Calu3 (cell line): Measurements from ENCODE around the gene BOD1. TPM values are rescaled to one million over a fixed set of nuclear protein-coding genes. Genes with fewer than 3 reads are reported as not detected.

ENCODE experiments used
- BruUV-seq: library from RNA; stranded (reverse); fragments of 400-500 nt; replicated peaks from 2 replicates; lab custom pipeline; 2021; lab: Mats Ljungman, UMichigan
- CTCF ChIA-PET: fragments of 300-600 bp; sonication (Branson Sonifier 250); formaldehyde crosslinking; loops from one replicate; lab custom pipeline; 2022; ENCODE audit warnings: antibody characterized with exemption; lab: Charles Lee
- DNase-seq: peaks from one replicate; pipeline ENCODE4 v3.0.0; 2022
- H3K27ac Mint-ChIP-seq: one replicate; pipeline ENCODE4 v1.8.0; 2022; ENCODE audit warnings: mixed read lengths; ENCODE audit not compliant: unreplicated experiment
- H3K27me3 Mint-ChIP-seq: one replicate; pipeline ENCODE4 v1.8.0; 2022; ENCODE audit warnings: mixed read lengths; ENCODE audit not compliant: unreplicated experiment
- H3K36me3 Mint-ChIP-seq: one replicate; pipeline ENCODE4 v1.8.0; 2022; ENCODE audit warnings: mild to moderate bottlenecking, moderate library complexity, mixed read lengths; ENCODE audit not compliant: insufficient read depth, unreplicated experiment
- H3K4me1 Mint-ChIP-seq: one replicate; pipeline ENCODE4 v1.8.0; 2022; ENCODE audit warnings: mild to moderate bottlenecking, low read depth, mixed read lengths; ENCODE audit not compliant: unreplicated experiment
- H3K4me3 Mint-ChIP-seq: one replicate; pipeline ENCODE4 v1.8.0; 2022; ENCODE audit warnings: mild to moderate bottlenecking, low read depth, moderate library complexity, mixed read lengths; ENCODE audit not compliant: unreplicated experiment
- H3K9me3 Mint-ChIP-seq: one replicate; pipeline ENCODE4 v1.8.0; 2022; ENCODE audit warnings: low read depth, mixed read lengths; ENCODE audit not compliant: unreplicated experiment
- intact Hi-C: fragments of 100-400 bp; cut with micrococcal nuclease; formaldehyde crosslinking; loops from one replicate; pipeline ENCODE4 v1.10.0; 2022; ENCODE audit not compliant: unreplicated experiment
- total RNA-seq: library from RNA; stranded (reverse); gene quantifications from 2 replicates; pipeline ENCODE4 v1.2.3, GENCODE V29; 2022
- TF ChIP-seq, protein P1 (sequence below): fragments of 200-600 bp; IDR thresholded peaks from one replicate; pipeline ENCODE4 v1.8.0; 2022; ENCODE audit warnings: antibody characterized with exemption; ENCODE audit not compliant: unreplicated experiment

Gene BOD1
- total RNA-seq, 1 experiment from 2014 or later = 92.8 TPM

DNA sequence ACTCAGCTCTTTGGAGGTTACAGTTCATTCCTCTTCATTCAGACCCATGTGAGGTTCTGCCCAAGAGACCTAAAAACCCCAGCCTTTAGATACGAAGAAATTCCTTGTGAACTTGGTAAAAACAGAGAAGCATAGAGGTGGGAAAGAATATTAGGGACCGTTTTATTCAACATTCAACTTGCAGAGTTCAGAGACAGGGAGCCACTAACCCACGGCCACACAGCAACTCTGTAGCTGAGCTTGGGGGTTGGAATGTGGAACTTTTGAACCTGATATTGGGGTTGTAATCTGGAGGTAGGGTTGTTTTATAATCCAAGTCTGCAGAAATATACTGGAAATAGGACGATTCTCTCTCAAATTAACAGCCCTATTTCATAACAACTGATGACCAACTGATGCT lies 10.8 kb upstream of the BOD1 start:
- H3K4me1 Mint-ChIP-seq = no peaks in the 10 kb centered on the region
- CTCF ChIA-PET = no interaction called here
- H3K36me3 Mint-ChIP-seq = no peaks in the 10 kb centered on the region
- TF ChIP-seq, protein P1, sequence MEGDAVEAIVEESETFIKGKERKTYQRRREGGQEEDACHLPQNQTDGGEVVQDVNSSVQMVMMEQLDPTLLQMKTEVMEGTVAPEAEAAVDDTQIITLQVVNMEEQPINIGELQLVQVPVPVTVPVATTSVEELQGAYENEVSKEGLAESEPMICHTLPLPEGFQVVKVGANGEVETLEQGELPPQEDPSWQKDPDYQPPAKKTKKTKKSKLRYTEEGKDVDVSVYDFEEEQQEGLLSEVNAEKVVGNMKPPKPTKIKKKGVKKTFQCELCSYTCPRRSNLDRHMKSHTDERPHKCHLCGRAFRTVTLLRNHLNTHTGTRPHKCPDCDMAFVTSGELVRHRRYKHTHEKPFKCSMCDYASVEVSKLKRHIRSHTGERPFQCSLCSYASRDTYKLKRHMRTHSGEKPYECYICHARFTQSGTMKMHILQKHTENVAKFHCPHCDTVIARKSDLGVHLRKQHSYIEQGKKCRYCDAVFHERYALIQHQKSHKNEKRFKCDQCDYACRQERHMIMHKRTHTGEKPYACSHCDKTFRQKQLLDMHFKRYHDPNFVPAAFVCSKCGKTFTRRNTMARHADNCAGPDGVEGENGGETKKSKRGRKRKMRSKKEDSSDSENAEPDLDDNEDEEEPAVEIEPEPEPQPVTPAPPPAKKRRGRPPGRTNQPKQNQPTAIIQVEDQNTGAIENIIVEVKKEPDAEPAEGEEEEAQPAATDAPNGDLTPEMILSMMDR = no peak
- no peak overlapping the region for H3K27ac Mint-ChIP-seq
- DNase-seq = no peak
- no peaks in the 10 kb centered on the region for H3K9me3 Mint-ChIP-seq
- intact Hi-C loops = no loop called here
- no TSS peak for BruUV-seq
- H3K4me3 Mint-ChIP-seq = no peak overlapping the region
- peaks cover 37% of the 10 kb centered on the region for H3K27me3 Mint-ChIP-seq

DNA sequence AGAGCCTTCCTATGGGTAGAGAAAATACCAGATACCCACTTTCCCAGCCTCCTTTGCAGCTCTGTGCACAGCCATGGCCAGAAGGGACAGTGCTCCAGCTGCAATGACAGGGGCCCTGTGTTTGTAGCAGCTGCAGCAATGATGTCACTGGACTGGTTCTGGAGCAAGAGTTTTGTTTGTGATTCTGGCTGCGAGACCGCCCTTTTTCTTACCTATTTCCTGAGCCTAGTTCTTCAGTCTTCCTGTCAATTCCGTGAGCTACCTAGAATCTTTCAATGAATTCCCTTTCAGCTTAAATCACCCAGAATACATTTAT lies 10.0 kb upstream of the BOD1 start:
- no peaks in the 10 kb centered on the region for H3K4me1 Mint-ChIP-seq
- H3K9me3 Mint-ChIP-seq = no peaks in the 10 kb centered on the region
- no TSS peak for BruUV-seq
- H3K4me3 Mint-ChIP-seq = no peak overlapping the region
- CTCF ChIA-PET = interaction anchor here (0.5 to 0.6 kb wide), 2 partner anchors 101 to 140 kb away, joined by 3 read pairs; no protein-coding TSS in a partner anchor
- H3K27ac Mint-ChIP-seq = no peak overlapping the region
- DNase-seq = no peak
- H3K36me3 Mint-ChIP-seq = no peaks in the 10 kb centered on the region
- TF ChIP-seq, protein P1 = no peak
- intact Hi-C loops = no loop called here
- H3K27me3 Mint-ChIP-seq = peaks cover 29% of the 10 kb centered on the region

DNA sequence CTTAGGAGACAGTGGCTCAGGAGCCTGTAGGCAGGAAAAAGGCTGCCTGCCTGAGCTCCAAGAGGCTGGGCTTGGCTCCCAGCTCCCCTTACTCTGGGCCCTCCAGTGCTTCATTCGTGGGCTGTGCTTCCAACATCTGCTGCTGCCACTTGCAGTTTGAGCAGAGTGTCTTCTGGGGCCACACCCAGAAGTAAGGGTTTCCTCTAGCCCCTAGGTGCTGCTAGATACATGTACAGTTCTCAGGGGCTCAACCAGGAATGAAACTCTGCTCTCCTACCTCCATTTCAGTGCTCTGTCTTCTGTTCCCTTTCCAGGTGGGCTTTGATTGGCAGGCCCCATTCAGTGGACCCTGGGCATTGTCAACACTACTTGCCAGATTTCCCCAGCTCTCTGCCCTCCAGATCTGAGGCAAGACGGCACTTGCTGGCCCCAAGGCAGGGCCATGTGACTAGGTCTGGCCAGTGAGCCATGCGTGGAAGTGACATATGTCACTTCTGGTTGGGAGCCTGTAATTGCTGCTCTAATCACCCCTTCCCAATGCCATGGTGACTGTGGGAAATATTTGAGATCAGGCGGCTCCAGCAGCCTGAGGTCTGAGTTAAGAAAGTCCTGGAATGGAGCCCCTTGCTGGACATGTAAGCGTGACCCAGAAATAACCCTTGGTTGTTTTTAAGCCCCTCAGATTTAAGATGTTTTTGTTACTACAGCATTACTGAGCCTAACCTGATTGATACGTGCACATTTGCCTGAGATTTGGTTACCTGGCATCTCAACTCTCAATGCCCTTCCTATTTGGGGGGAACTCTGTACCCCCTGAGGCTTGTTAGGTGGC lies 9.4 kb upstream of the BOD1 start:
- Mint-ChIP-seq H3K4me3 (no peak overlapping the region), H3K4me1 (no peaks in the 10 kb centered on the region), H3K27ac (no peak overlapping the region), H3K27me3 (peaks cover 24% of the 10 kb centered on the region), H3K36me3 (no peaks in the 10 kb centered on the region), H3K9me3 (no peaks in the 10 kb centered on the region)
- no peak for DNase-seq
- CTCF ChIA-PET = interaction anchor here (0.5 to 0.6 kb wide), 2 partner anchors 101 to 141 kb away, joined by 3 read pairs; no protein-coding TSS in a partner anchor
- no TSS peak for BruUV-seq
- TF ChIP-seq, protein P1 = no peak
- intact Hi-C loops = no loop called here

DNA sequence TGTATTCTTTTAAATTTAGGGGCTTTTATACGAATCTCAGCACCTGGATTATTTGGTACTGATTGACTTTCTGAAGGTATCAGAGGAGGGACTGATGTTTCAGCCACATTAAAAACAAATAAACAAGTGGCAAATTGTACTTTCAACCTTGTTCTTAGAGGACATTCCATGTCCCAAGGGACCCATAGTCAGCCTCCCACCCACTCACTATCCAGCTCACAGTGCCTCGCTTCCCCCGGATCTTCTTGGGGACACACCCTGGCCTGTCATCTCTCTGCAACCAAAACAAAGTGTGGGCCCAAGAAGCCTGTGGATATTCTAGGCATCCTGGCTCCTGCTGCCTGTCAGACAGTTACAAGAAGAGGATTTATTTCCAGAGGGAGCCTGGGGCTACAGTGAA lies 8.8 kb upstream of the BOD1 start:
- Mint-ChIP-seq H3K9me3 (no peaks in the 10 kb centered on the region), H3K4me3 (no peak overlapping the region), H3K27me3 (peaks cover 22% of the 10 kb centered on the region), H3K27ac (no peak overlapping the region), H3K4me1 (no peaks in the 10 kb centered on the region), H3K36me3 (no peaks in the 10 kb centered on the region)
- intact Hi-C loops = no loop called here
- CTCF ChIA-PET = no interaction called here
- DNase-seq = no peak
- BruUV-seq = no TSS peak
- TF ChIP-seq, protein P1 = no peak
